Body of pancreas (tissue), 4 donors: ENCODE data around the gene ADAMTS3. TPM values are rescaled to one million over a fixed set of nuclear protein-coding genes. Genes with fewer than 3 reads are reported as not detected.

Experiments used
- ATAC-seq: fragments of 150-250 bp; one replicate; pipeline ENCODE4 v1.9.1; 2016
- DNase-seq, 4 donors: peaks; one replicate each; pipeline ENCODE4 v3.0.0-alpha.2; 2019
- H3K27ac ChIP-seq, 4 donors: fragments of 200-600 bp; sonication (generic); 1 replicate in 3 of 4; 2 replicates in 1 of 4; pipeline versions ENCODE4 v1.5.1 to v1.6.1; 2016 to 2019; ENCODE audit warnings: mild to moderate bottlenecking in 1 of 4, mixed read lengths in 1 of 4, moderate library complexity in 1 of 4
- H3K27me3 ChIP-seq, 2 donors: fragments of 200-600 bp; sonication (generic); one replicate each; pipeline ENCODE4 v1.6.0; 2016; ENCODE audit warnings: mild to moderate bottlenecking in 1 of 2
- H3K36me3 ChIP-seq, 2 donors: fragments of 200-600 bp; sonication (generic); replicated peaks in 1 of 2; 2 replicates each; pipeline ENCODE4 v1.5.1; 2016; ENCODE audit warnings: low read depth in 2 of 2; ENCODE audit not compliant: insufficient read depth in 1 of 2
- H3K4me1 ChIP-seq: fragments of 200-600 bp; sonication (generic); one replicate; pipeline ENCODE4 v1.6.0; 2016
- H3K4me3 ChIP-seq, 2 donors: fragments of 200-600 bp; sonication (generic); 1 replicate in 1 of 2; 2 replicates in 1 of 2; pipeline ENCODE4 v1.5.1; 2016 to 2019
- H3K9me3 ChIP-seq, 3 donors: fragments of 200-600 bp; sonication (generic); 1 replicate in 2 of 3; 2 replicates in 1 of 3; pipeline ENCODE4 v1.5.1; 2016
- POLR2A ChIP-seq, 3 donors: fragments of 450-650 bp; IDR thresholded peaks; one replicate each; pipeline ENCODE4 v1.6.1; 2016; ENCODE audit warnings: antibody characterized with exemption in 3 of 3, mild to moderate bottlenecking in 2 of 3
- WGBS, 2 donors: methylation state at CpG; one replicate each; pipeline ENCODE4 v1.1.5; 2017; 5-methylcytosine and 5-hydroxymethylcytosine counted together
- intact Hi-C: fragments of 100-400 bp; cut with DNase I; formaldehyde crosslinking; loops from one replicate; pipeline ENCODE4 v1.15.1; 2023
- total RNA-seq, 2 donors: library from RNA; depleted of rRNA; stranded (reverse); fragments of >200 nt; gene quantifications; one replicate each; pipeline ENCODE4 v1.1.0, GENCODE V29; 2016
- TF ChIP-seq, protein P1 (sequence below), 7 experiments: fragments of 450-650 bp in 4 of 7; fragments of 200-600 bp in 3 of 7; sonication (generic) in 3 of 7; IDR thresholded peaks; one replicate each; pipeline ENCODE4 v1.5.1; 2016 to 2019; ENCODE audit warnings: antibody characterized with exemption in 7 of 7

Gene ADAMTS3
- total RNA-seq, 2 donors from 2014 or later, result 0.26 to 0.33 TPM

DNA sequence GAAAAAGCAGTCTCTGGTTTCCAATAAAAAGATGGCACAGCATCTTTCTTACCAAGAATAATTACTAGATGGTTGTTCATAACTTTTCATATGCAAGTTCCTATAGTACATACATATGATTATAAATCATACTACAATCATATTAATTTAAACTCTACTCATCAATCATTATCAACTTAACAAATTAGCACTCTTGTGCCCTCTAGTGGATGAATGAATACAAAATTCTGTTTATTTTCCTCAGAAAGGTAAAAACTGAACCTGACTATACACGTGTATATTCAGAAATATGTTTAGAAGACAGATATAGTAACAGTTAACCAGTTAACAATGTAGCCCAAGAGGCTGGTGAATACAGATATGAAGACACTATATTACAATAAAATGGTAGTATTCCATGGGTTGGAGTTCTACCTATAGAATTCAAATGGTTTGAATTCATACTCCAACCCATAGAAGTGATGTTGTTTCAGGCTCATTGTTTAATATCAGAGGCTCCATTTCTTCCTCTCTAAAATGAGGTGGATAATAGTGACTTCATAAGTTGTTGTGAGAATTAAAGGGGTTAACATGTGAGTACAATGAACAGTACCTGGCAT is 100.0 kb downstream of the ADAMTS3 start:
- 8 to 9% methylated on average over 1 of the region's 1 CpG for WGBS, 2 donors
- Histone ChIP-seq H3K4me1 (no peaks in the 10 kb centered on the region), H3K9me3 (no peaks in the 10 kb centered on the region), H3K4me3 (no peak overlapping the region), H3K27ac (no peak overlapping the region), H3K36me3 (no peaks in the 10 kb centered on the region), H3K27me3 (no peaks in the 10 kb centered on the region)
- DNase-seq, result no peak
- intact Hi-C loops, result no loop called here
- no peak for TF ChIP-seq POLR2A (IDR thresholded peaks at IDR 0.05)
- TF ChIP-seq, protein P1, sequence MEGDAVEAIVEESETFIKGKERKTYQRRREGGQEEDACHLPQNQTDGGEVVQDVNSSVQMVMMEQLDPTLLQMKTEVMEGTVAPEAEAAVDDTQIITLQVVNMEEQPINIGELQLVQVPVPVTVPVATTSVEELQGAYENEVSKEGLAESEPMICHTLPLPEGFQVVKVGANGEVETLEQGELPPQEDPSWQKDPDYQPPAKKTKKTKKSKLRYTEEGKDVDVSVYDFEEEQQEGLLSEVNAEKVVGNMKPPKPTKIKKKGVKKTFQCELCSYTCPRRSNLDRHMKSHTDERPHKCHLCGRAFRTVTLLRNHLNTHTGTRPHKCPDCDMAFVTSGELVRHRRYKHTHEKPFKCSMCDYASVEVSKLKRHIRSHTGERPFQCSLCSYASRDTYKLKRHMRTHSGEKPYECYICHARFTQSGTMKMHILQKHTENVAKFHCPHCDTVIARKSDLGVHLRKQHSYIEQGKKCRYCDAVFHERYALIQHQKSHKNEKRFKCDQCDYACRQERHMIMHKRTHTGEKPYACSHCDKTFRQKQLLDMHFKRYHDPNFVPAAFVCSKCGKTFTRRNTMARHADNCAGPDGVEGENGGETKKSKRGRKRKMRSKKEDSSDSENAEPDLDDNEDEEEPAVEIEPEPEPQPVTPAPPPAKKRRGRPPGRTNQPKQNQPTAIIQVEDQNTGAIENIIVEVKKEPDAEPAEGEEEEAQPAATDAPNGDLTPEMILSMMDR (IDR thresholded peaks at IDR 0.05), result peak in 6 of 7 experiments; percentile 36 to 49 (median 42)
- no peak for ATAC-seq

DNA sequence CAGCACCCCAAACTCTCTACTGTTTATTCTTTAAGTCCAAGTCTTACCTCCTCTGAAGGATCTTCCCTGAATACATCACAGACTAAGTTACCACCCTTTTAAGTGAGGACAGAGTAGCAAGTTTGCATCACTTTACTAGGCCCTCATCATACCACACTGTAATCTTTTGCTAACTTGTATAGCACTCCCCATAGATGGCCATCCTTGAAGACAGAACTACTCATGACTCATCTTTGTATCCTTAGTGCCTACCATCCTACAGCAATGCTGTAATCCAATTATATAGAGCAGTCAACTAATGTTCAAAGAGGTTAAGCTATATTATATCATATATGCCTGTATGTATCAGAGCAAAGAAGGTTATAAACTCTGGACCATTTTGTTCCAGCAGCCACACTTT is 101.4 kb downstream of the ADAMTS3 start:
- Histone ChIP-seq H3K9me3 (no peaks in the 10 kb centered on the region), H3K4me3 (no peak overlapping the region), H3K27me3 (no peaks in the 10 kb centered on the region), H3K36me3 (no peaks in the 10 kb centered on the region), H3K27ac (no peak overlapping the region), H3K4me1 (no peaks in the 10 kb centered on the region)
- intact Hi-C loops, result no loop called here
- no peak for TF ChIP-seq POLR2A (IDR thresholded peaks at IDR 0.05)
- TF ChIP-seq, protein P1 (IDR thresholded peaks at IDR 0.05), result no peak
- DNase-seq, result no peak
- ATAC-seq, result no peak

DNA sequence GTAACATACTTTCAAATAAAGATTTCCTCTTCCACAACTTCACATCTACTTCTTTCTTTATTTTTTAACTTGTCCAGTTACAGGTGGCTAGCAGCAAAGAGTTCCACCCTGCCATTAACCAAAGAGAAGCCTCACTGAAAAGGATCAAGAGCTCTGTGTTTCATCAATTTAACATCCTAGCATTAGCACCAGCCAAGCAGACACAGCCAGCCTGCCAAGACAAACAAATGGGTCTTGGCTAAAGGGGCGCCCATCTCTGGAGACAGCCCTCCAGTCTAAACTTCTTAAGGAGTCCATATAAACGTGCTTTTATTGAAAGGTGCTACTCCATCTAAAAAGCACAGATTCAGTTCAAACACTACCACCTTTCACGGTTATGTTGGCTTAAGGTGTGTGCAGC is 105.3 kb downstream of the ADAMTS3 start:
- ATAC-seq (no peak), DNase-seq (no peak)
- no peak overlapping the region for H3K4me3 ChIP-seq
- H3K27ac ChIP-seq, result no peak overlapping the region
- H3K27me3 ChIP-seq, result no peaks in the 10 kb centered on the region
- TF ChIP-seq, protein P1 (IDR thresholded peaks at IDR 0.05), result no peak
- TF ChIP-seq POLR2A (IDR thresholded peaks at IDR 0.05), result no peak
- intact Hi-C loops, result no loop called here
- no peaks in the 10 kb centered on the region for H3K36me3 ChIP-seq
- WGBS, 2 donors, result 47 to 52% methylated on average over 3 of the region's 3 CpGs
- no peaks in the 10 kb centered on the region for H3K9me3 ChIP-seq
- H3K4me1 ChIP-seq, result no peaks in the 10 kb centered on the region

DNA sequence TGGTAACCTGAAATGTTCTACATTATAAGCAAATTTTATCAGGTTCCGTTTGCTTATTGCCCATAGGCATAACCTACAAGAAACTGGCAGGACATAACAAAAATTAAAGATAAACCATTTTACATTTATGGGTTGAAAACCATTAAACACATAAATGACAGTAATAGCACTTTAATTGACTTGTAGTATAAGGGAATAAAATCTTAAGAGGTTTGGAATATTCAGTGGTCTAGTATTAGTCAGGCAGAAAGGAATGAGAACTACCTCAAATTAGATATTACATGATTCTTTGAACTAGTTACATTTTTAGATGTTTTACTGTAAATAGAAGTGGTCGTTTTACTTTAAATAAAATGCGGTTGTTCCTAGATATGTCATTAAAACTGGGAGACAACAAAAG is 111.9 kb downstream of the ADAMTS3 start:
- no peaks in the 10 kb centered on the region for H3K4me1 ChIP-seq
- 73 to 75% methylated on average over 3 of the region's 3 CpGs for WGBS, 2 donors
- no peaks in the 10 kb centered on the region for H3K27me3 ChIP-seq
- H3K4me3 ChIP-seq, result no peak overlapping the region
- no peak overlapping the region for H3K27ac ChIP-seq
- ATAC-seq (no peak), DNase-seq (no peak)
- TF ChIP-seq, protein P1 (IDR thresholded peaks at IDR 0.05), result no peak
- no peak for TF ChIP-seq POLR2A (IDR thresholded peaks at IDR 0.05)
- H3K36me3 ChIP-seq, result no peaks in the 10 kb centered on the region
- intact Hi-C loops, result no loop called here
- no peaks in the 10 kb centered on the region for H3K9me3 ChIP-seq

DNA sequence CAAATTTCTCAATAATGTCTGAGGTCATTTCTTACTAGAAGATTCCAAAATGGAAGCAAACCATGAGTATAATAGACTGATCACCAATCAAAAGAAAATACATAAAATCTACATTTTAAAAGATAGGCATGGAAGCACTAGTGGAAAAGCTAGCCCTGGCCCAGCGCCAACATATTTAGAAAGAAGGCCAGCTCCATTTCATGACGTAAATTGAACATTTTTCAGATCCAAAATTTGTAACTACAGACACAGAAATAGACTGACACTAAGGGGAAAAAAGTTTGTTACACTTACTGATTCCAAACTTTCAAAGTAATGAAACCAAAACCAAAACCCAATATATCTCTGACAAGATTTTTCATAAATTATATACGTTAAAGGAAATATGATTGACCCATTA is 117.7 kb downstream of the ADAMTS3 start:
- Histone ChIP-seq H3K4me3 (no peak overlapping the region), H3K36me3 (no peaks in the 10 kb centered on the region), H3K4me1 (no peaks in the 10 kb centered on the region), H3K9me3 (no peaks in the 10 kb centered on the region), H3K27ac (no peak overlapping the region), H3K27me3 (no peaks in the 10 kb centered on the region)
- ATAC-seq (no peak), DNase-seq (peak in 2 of 4 donors; percentile 16 to 18)
- intact Hi-C loops, result no loop called here
- WGBS, 2 donors, result 51 to 72% methylated on average over 3 of the region's 3 CpGs
- no peak for TF ChIP-seq POLR2A (IDR thresholded peaks at IDR 0.05)
- TF ChIP-seq, protein P1 (IDR thresholded peaks at IDR 0.05), result no peak
